NT2/D1 (cell line): Measurements from ENCODE around the gene TMIE.

Source experiments
- SUZ12 ChIP-seq: IDR thresholded peaks from 2 replicates; pipeline ENCODE4 v1.6.1; 2011; ENCODE audit not compliant: insufficient read length, insufficient read depth; ENCODE audit errors: extremely low read depth
- YY1 ChIP-seq: IDR thresholded peaks from 2 replicates; pipeline ENCODE4 v1.6.1; 2011; ENCODE audit not compliant: insufficient read length, insufficient read depth
- ZNF274 ChIP-seq: IDR thresholded peaks from 2 replicates; pipeline ENCODE4 v1.6.1; 2011; ENCODE audit warnings: mild to moderate bottlenecking, low read depth, low read length

DNA sequence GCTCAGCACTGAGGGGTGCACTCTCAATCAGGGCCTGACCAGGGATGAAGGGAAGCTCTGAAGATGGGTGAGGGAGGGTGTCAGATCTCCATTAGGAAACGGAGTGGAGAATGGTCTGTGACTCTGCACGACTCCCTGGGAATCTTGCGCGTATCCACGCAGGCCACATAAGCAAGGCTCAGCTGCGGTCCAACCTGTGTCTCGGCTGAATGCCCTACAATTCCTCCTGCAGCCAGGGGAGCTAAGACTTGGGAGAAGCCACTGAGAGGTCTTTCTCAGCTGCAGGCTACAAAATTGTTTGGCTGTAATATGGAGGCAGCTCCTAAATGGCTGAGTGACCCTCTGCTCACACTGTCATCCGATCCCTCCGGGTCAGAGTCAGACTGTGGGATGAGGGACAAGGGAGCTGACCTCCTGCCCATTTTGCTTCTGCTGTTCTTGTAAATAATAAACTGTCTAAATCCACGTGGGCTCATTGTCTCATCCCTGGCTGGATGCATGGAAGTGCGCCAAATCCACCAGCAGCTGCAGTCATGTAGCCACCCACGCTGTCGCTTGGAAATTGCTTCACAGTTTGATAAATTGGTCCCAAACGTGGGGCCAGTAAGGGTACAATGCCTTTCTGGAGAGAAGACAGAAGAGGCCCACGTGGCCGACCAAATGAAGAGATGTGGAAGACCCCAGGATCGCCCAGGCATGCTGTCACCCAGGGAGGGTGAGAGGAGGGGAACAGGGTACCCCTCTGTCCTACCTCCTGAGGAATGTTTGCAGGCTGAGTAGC is 38.2 kb upstream of the TMIE start:
- TF ChIP-seq SUZ12 (no peak), YY1 (no peak), ZNF274 (no peak)
